Thyroid gland (tissue), 4 donors: Measurements from ENCODE around the gene CAPN3. TPM values are rescaled to one million over a fixed set of nuclear protein-coding genes. Genes with fewer than 3 reads are reported as not detected.

ENCODE experiments used
- DNase-seq, 2 donors: peaks; one replicate each; pipeline ENCODE4 v3.0.0-alpha.2; 2019
- H3K27ac ChIP-seq, 3 donors: fragments of 200-600 bp; sonication (generic); 1 replicate in 2 of 3; 2 replicates in 1 of 3; pipeline ENCODE4 v1.5.1; 2016 to 2019; ENCODE audit warnings: mild to moderate bottlenecking in 1 of 3, moderate library complexity in 1 of 3
- H3K27me3 ChIP-seq: fragments of 200-600 bp; sonication (generic); one replicate; pipeline ENCODE4 v1.5.1; 2019
- H3K36me3 ChIP-seq, 2 donors: fragments of 200-600 bp; sonication (generic); one replicate each; pipeline ENCODE4 v1.5.1; 2016 to 2019
- H3K4me1 ChIP-seq, 2 donors: fragments of 200-600 bp; sonication (generic); one replicate each; pipeline ENCODE4 v1.5.1; 2017 to 2019
- H3K4me3 ChIP-seq, 3 donors: fragments of 200-600 bp; sonication (generic); replicated peaks in 1 of 3; 1 replicate in 2 of 3; 2 replicates in 1 of 3; pipeline ENCODE4 v1.5.1; 2016; ENCODE audit warnings: mild to moderate bottlenecking in 1 of 3
- H3K9me3 ChIP-seq: fragments of 200-600 bp; sonication (generic); one replicate; pipeline ENCODE4 v1.5.1; 2017
- CTCF ChIP-seq, 6 experiments: fragments of 200-600 bp in 3 of 6; fragments of 450-650 bp in 3 of 6; sonication (generic) in 3 of 6; IDR thresholded peaks; one replicate each; pipeline ENCODE4 v1.5.1; 2016 to 2019; ENCODE audit warnings: antibody characterized with exemption in 6 of 6, mild to moderate bottlenecking in 2 of 6, inconsistent platforms in 1 of 6, moderate library complexity in 1 of 6
- POLR2A ChIP-seq, 2 donors: fragments of 450-650 bp; IDR thresholded peaks; one replicate each; pipeline ENCODE4 v1.6.1; 2017; ENCODE audit warnings: antibody characterized with exemption in 2 of 2, mild to moderate bottlenecking in 2 of 2, moderate library complexity in 1 of 2
- WGBS, 2 donors: methylation state at CpG; one replicate each; pipeline ENCODE4 v1.1.5; 2017; 5-methylcytosine and 5-hydroxymethylcytosine counted together
- intact Hi-C: fragments of 100-400 bp; cut with DNase I; formaldehyde crosslinking; loops from one replicate; pipeline ENCODE4 v1.15.1; 2023
- total RNA-seq, 4 donors: library from RNA; depleted of rRNA; stranded (reverse); fragments of >200 nt; gene quantifications; one replicate each; pipeline ENCODE4 v1.2.3, GENCODE V29; 2016

The CAPN3 gene
- total RNA-seq, 4 donors from 2014 or later, result 3.0 to 6.8 (median 4.0) TPM

DNA sequence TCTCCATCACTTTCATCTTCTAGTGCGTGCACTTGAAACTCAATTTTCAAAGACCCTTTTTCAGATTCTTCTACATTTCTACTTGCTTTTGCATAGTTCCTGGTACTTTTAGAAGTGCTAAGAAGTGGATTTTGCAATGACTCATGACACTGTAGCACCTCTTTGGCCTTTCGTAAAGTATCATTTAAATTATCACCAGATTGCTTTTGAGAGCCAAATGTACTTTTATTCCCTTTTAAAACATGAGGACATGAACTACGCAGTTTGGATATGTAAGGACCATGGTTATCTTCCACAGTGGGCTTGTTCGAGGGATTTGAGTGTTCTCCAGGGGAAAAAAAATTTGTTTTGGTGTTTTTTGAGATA, 91.1 kb downstream of the CAPN3 start:
- H3K4me1 ChIP-seq, result no peaks in the 10 kb centered on the region
- no peak for TF ChIP-seq CTCF (IDR thresholded peaks at IDR 0.05)
- no peak for TF ChIP-seq POLR2A (IDR thresholded peaks at IDR 0.05)
- DNase-seq, result no peak
- no peaks in the 10 kb centered on the region for H3K9me3 ChIP-seq
- WGBS, 2 donors, result 94 to 97% methylated on average over 4 of the region's 4 CpGs
- peaks cover 26% of the 10 kb centered on the region in 2 donors for H3K36me3 ChIP-seq
- no peak overlapping the region for H3K4me3 ChIP-seq
- intact Hi-C loops, result no loop called here
- H3K27me3 ChIP-seq, result no peaks in the 10 kb centered on the region
- no peak overlapping the region for H3K27ac ChIP-seq

DNA sequence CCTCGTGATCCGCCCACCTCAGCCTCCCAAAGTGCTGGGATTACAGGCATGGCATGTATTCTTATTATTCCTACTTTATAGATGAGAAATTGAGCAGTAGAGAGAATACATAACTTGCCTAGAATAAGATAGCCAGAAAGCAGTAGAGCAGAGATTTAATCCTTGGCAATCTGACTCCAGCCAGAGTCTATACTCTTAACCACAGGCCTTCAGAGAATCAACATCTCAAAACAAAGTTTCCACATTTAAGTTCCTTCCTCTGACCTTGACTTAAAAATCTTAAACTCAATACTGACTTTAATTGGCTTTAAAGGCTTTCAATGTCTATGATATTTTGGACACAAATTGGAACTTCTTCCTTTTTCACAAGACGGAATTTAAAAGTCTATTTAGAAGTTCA, 94.5 kb downstream of the CAPN3 start:
- H3K36me3 ChIP-seq, result peaks cover 14% of the 10 kb centered on the region in 2 donors
- TF ChIP-seq POLR2A (IDR thresholded peaks at IDR 0.05), result no peak
- TF ChIP-seq CTCF (IDR thresholded peaks at IDR 0.05), result no peak
- 95 to 97% methylated on average over 3 of the region's 3 CpGs for WGBS, 2 donors
- no peak overlapping the region for H3K4me3 ChIP-seq
- H3K4me1 ChIP-seq, result peaks cover 8 to 18% of the 10 kb centered on the region in 2 donors
- intact Hi-C loops, result no loop called here
- H3K27ac ChIP-seq, result no peak overlapping the region
- no peaks in the 10 kb centered on the region for H3K27me3 ChIP-seq
- DNase-seq, result no peak
- H3K9me3 ChIP-seq, result no peaks in the 10 kb centered on the region

DNA sequence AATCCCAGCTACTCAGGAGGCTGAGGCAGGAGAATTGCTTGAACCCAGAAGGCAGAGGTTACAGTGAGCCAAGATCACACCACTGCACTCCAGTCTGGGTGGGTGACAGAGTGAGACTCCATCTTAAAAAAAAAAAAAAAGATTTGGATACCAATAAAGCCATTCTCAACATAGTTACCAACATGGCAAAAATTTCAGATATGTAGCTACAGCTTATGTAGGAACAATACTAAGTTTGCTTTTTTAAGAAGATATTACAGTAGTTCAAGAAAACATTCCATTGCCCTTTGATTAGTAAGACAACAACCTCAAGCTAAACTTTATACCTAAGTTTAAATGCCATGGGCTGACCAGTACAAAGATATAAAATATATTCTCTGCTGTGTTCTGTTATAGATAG, 97.2 kb downstream of the CAPN3 start:
- H3K36me3 ChIP-seq, result peaks cover 0 to 4% of the 10 kb centered on the region in 2 donors
- no peaks in the 10 kb centered on the region for H3K27me3 ChIP-seq
- DNase-seq, result no peak
- TF ChIP-seq CTCF (IDR thresholded peaks at IDR 0.05) (no peak), POLR2A (IDR thresholded peaks at IDR 0.05) (no peak)
- no peak overlapping the region for H3K27ac ChIP-seq
- peaks cover 8 to 18% of the 10 kb centered on the region in 2 donors for H3K4me1 ChIP-seq
- no peak overlapping the region for H3K4me3 ChIP-seq
- intact Hi-C loops, result loop anchor here (5.0 kb wide), 1 partner anchor 196 kb away; no protein-coding TSS in a partner anchor
- no peaks in the 10 kb centered on the region for H3K9me3 ChIP-seq

DNA sequence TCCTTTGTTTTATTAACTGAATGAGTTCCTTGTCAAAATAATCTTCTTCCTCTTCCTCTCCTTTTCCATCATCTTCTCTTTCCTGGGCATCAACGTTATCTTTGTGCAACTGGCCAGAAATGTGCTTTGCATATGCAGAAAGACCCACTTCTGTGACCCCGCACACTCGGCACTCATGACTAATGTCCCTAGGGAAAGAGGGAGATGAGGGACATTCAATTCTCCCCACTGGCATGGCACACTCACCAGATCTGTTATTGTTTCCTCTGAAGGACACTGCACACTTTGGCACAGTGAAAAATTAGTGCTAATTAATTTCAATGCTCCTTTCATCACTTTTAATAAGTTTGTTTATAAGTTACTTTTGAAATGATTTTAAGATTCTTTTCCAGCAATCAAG, 97.7 kb downstream of the CAPN3 start:
- Histone ChIP-seq H3K9me3 (no peaks in the 10 kb centered on the region), H3K4me1 (peaks cover 8 to 18% of the 10 kb centered on the region in 2 donors), H3K4me3 (no peak overlapping the region), H3K27me3 (no peaks in the 10 kb centered on the region), H3K36me3 (no peaks in the 10 kb centered on the region), H3K27ac (peak overlapping the region; percentile 66 to 83 (median 68))
- no peak for DNase-seq
- TF ChIP-seq CTCF (IDR thresholded peaks at IDR 0.05) (no peak), POLR2A (IDR thresholded peaks at IDR 0.05) (no peak)
- intact Hi-C loops, result loop anchor here (5.0 kb wide), 1 partner anchor 195 kb away; no protein-coding TSS in a partner anchor
- WGBS, 2 donors, result 41 to 50% methylated on average over 3 of the region's 3 CpGs

DNA sequence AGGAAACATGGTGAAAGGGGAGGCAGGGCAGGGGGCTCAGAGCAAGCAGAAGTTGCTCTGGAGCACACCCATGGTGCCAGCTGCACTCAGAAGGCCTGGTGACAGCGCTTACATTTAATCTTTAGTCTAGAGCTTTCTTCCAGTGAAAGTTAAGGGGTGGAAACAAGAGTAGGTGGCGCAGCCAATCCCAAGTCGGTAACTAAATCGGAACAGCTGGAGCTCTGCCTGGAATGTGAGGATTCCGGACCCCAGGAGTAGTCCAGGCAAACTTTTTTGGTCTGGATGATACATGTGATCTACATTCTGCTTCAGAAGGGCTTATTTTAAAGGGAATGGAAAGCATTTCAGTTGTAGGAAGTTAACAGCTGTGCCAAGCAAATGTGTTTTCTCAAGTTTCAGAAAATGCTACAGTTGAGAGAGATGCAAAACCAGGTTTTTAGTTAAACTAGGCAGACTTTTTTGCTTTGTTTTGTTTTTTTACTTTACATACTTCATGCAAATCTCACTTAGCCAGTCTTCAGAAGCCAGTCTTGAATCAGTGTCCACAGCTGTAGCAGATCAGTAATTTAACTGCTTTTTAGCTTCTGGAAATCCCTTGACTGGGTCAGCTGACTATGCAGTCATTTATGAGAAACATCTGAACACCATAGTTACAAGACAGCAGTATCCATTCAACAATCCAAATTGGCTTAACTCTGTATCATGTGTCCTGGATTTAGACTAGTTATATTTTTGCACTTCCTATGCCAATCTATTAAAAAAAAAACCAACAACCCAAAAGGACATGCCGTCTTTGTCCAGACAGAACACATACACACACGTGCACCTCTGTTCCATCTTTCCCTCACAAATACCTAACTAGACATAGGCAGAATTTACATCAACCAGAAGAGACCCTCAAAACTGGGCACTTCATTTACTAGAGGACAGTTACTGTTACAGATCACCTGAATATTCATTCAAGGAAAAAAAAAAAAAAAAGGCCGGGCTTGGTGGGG, 98.4 kb downstream of the CAPN3 start:
- intact Hi-C loops, result loop anchor here (5.0 kb wide), 1 partner anchor 195 kb away; no protein-coding TSS in a partner anchor
- Histone ChIP-seq H3K4me3 (no peak overlapping the region), H3K27ac (peak overlapping the region; percentile 66 to 83 (median 68)), H3K27me3 (no peaks in the 10 kb centered on the region), H3K9me3 (no peaks in the 10 kb centered on the region), H3K4me1 (peaks cover 8 to 18% of the 10 kb centered on the region in 2 donors), H3K36me3 (no peaks in the 10 kb centered on the region)
- 39 to 52% methylated on average over 8 of the region's 8 CpGs for WGBS, 2 donors
- TF ChIP-seq CTCF (IDR thresholded peaks at IDR 0.05) (no peak), POLR2A (IDR thresholded peaks at IDR 0.05) (peak in 1 of 2 donors; percentile 60)
- peak; percentile 74 to 76 for DNase-seq
